Thyroid gland (tissue), 4 donors: Measurements from ENCODE around the gene MRPS5.

Experiments used
- CTCF ChIP-seq, 6 experiments: fragments of 200-600 bp in 3 of 6; fragments of 450-650 bp in 3 of 6; sonication (generic) in 3 of 6; IDR thresholded peaks; one replicate each; pipeline ENCODE4 v1.5.1; 2016 to 2019; ENCODE audit warnings: antibody characterized with exemption in 6 of 6, mild to moderate bottlenecking in 2 of 6, inconsistent platforms in 1 of 6, moderate library complexity in 1 of 6
- POLR2A ChIP-seq, 2 donors: fragments of 450-650 bp; IDR thresholded peaks; one replicate each; pipeline ENCODE4 v1.6.1; 2017; ENCODE audit warnings: antibody characterized with exemption in 2 of 2, mild to moderate bottlenecking in 2 of 2, moderate library complexity in 1 of 2

- no peak for TF ChIP-seq CTCF (IDR thresholded peaks at IDR 0.05)
- no peak for TF ChIP-seq POLR2A (IDR thresholded peaks at IDR 0.05)
Observed at GRCh38 chr2:95075440-95076132, 46.0 kb downstream of the MRPS5 start.
